Endothelial cell (in vitro differentiated cells): ENCODE measurements around the gene HSPB7. TPM values are rescaled to one million over a fixed set of nuclear protein-coding genes. Genes with fewer than 3 reads are reported as not detected.
"Not testable (repeated sequence)": the region's sequence is repeated elsewhere in the genome, so short reads cannot be mapped to it uniquely, and the experiment has no call there.

Experiments used
- DNase-seq: peaks from one replicate; pipeline ENCODE4 v3.0.0; 2021; ENCODE audit warnings: low spot score
- H3K27ac Mint-ChIP-seq: one replicate; pipeline ENCODE4 v1.8.0; 2021; ENCODE audit warnings: mixed read lengths, inconsistent platforms; ENCODE audit not compliant: unreplicated experiment
- H3K27me3 Mint-ChIP-seq: one replicate; pipeline ENCODE4 v1.8.0; 2021; ENCODE audit warnings: mild to moderate bottlenecking, moderate library complexity, mixed read lengths, inconsistent platforms; ENCODE audit not compliant: unreplicated experiment
- H3K36me3 Mint-ChIP-seq: one replicate; pipeline ENCODE4 v1.8.0; 2021; ENCODE audit warnings: mild to moderate bottlenecking, low read depth, mixed read lengths, inconsistent platforms; ENCODE audit not compliant: unreplicated experiment
- H3K4me1 Mint-ChIP-seq: one replicate; pipeline ENCODE4 v1.8.0; 2021; ENCODE audit warnings: mild to moderate bottlenecking, mixed read lengths, inconsistent platforms; ENCODE audit not compliant: unreplicated experiment
- H3K4me3 Mint-ChIP-seq: one replicate; pipeline ENCODE4 v1.8.0; 2021; ENCODE audit warnings: mild to moderate bottlenecking, mixed read lengths, inconsistent platforms; ENCODE audit not compliant: unreplicated experiment
- H3K9me3 Mint-ChIP-seq: one replicate; pipeline ENCODE4 v1.8.0; 2021; ENCODE audit warnings: mixed read lengths, inconsistent platforms; ENCODE audit not compliant: unreplicated experiment
- total RNA-seq: library from RNA; stranded (reverse); fragmentation: NEBNext Ultra II Directional; extraction: Animal tissue kit (Norgen Biotek cat#: 25700); gene quantifications from one replicate; pipeline ENCODE4 v1.2.1, GENCODE V29; 2021; ENCODE audit not compliant: unreplicated experiment
- TF ChIP-seq, protein P1 (sequence below): fragments of 200-600 bp; sonication (generic); IDR thresholded peaks from one replicate; pipeline ENCODE4 v1.5.0; 2021; ENCODE audit warnings: antibody characterized with exemption; ENCODE audit not compliant: unreplicated experiment

HSPB7 gene
- total RNA-seq, 1 donor from 2014 or later = not detected

GRCh38 chr1:16032388-16033102, 14.7 kb upstream of the HSPB7 start:
- DNase-seq = peak; percentile 91
- H3K4me3 Mint-ChIP-seq = no peak overlapping the region
- peaks cover 2% of the 10 kb centered on the region for H3K4me1 Mint-ChIP-seq
- no peak overlapping the region for H3K27ac Mint-ChIP-seq
- TF ChIP-seq, protein P1, sequence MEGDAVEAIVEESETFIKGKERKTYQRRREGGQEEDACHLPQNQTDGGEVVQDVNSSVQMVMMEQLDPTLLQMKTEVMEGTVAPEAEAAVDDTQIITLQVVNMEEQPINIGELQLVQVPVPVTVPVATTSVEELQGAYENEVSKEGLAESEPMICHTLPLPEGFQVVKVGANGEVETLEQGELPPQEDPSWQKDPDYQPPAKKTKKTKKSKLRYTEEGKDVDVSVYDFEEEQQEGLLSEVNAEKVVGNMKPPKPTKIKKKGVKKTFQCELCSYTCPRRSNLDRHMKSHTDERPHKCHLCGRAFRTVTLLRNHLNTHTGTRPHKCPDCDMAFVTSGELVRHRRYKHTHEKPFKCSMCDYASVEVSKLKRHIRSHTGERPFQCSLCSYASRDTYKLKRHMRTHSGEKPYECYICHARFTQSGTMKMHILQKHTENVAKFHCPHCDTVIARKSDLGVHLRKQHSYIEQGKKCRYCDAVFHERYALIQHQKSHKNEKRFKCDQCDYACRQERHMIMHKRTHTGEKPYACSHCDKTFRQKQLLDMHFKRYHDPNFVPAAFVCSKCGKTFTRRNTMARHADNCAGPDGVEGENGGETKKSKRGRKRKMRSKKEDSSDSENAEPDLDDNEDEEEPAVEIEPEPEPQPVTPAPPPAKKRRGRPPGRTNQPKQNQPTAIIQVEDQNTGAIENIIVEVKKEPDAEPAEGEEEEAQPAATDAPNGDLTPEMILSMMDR = peak; percentile 86
- H3K27me3 Mint-ChIP-seq = peaks cover 8% of the 10 kb centered on the region
- no peaks in the 10 kb centered on the region for H3K9me3 Mint-ChIP-seq
- H3K36me3 Mint-ChIP-seq = no peaks in the 10 kb centered on the region

GRCh38 chr1:16031551-16031950, 13.7 kb upstream of the HSPB7 start:
- no peak for DNase-seq
- TF ChIP-seq, protein P1 = no peak
- Mint-ChIP-seq H3K4me1 (peaks cover 2% of the 10 kb centered on the region), H3K4me3 (no peak overlapping the region), H3K27me3 (peaks cover 2% of the 10 kb centered on the region), H3K36me3 (no peaks in the 10 kb centered on the region), H3K27ac (no peak overlapping the region), H3K9me3 (no peaks in the 10 kb centered on the region)

DNA sequence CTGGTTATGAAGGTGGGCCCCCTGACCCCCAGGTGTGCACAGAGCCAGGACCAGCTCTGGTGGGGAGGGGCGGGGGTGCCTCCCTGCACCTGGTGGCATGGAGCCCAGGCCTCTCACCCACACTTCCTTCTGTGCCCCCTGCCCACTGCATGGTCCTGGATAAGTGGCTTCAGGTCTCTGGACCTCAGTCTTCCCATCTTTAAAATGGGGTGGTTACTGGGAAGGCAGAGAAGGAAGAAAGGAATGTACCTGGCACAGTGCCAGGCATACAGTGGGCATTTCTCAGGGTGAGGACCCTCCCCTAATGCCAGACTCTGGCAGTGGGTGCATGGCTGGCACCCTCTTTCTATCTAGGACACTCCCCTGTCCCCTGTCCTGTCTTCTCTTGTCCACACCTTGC, 11.4 kb upstream of the HSPB7 start:
- H3K27ac Mint-ChIP-seq = no peak overlapping the region
- no peaks in the 10 kb centered on the region for H3K9me3 Mint-ChIP-seq

GRCh38 chr1:16029003-16029268, 11.1 kb upstream of the HSPB7 start:
- not testable (repeated sequence) for H3K36me3 Mint-ChIP-seq, H3K4me1 Mint-ChIP-seq, DNase-seq, H3K4me3 Mint-ChIP-seq, H3K27ac Mint-ChIP-seq, H3K9me3 Mint-ChIP-seq
- H3K27me3 Mint-ChIP-seq = peaks cover 14% of the 10 kb centered on the region

More for the DNA sequence above, 11.4 kb upstream of the HSPB7 start:
- Mint-ChIP-seq H3K27me3 (peaks cover 11% of the 10 kb centered on the region), H3K36me3 (no peaks in the 10 kb centered on the region), H3K4me3 (no peak overlapping the region), H3K4me1 (peaks cover 2% of the 10 kb centered on the region)
- DNase-seq = no peak
- TF ChIP-seq, protein P1 = no peak

DNA sequence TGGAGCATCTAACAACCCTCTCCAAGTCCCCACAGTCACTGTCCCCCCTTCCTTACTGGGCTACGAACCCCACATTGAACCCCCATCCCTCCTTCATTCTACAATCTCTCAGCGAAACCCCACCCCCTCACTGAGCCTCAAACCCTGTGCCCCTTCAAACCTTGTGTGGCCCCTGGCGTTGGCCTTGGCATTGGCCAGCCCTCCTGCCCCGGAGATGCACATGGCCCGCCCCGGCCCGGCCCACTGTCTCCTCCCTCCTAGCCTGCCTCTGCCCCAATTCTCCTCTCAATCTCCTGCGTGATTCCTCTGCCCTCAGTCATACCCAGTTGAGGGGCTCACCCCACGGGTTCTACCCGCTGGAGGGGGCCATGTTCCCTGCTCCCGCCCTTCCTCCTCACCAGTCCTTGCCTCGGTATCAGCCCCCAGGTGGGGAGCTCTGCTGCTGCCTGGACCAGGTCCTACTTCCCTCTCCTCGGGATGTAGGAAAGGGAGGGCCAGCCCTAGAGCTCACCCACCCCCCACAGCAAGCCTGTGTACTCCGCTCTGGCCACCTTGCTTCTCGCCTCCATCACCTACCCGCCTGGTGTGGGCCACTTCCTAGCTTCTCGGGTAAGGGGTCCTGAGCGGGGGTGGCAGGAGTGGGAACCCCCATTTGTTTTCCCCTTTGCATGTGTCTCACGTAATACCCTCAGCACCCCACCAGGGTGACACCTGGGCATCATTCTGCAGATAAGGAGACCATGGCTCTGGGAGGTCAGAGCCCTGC, 10.6 kb upstream of the HSPB7 start:
- DNase-seq = no peak
- no peaks in the 10 kb centered on the region for H3K9me3 Mint-ChIP-seq
- H3K4me1 Mint-ChIP-seq = peaks cover 2% of the 10 kb centered on the region
- H3K4me3 Mint-ChIP-seq = no peak overlapping the region
- no peak overlapping the region for H3K27ac Mint-ChIP-seq
- H3K36me3 Mint-ChIP-seq = no peaks in the 10 kb centered on the region
- H3K27me3 Mint-ChIP-seq = peaks cover 14% of the 10 kb centered on the region
- TF ChIP-seq, protein P1 = no peak
